GM23248 (cell line): ENCODE data around the gene TMEM129. TPM values are rescaled to one million over a fixed set of nuclear protein-coding genes. Genes with fewer than 3 reads are reported as not detected.

Source experiments
- DNase-seq: peaks from one replicate; pipeline ENCODE4 v3.0.0-alpha.2; 2015
- H2AFZ ChIP-seq: fragments of 200-600 bp; sonication (generic); 2 replicates; pipeline ENCODE4 v1.6.1; 2016; ENCODE audit warnings: antibody characterized with exemption
- H3F3A ChIP-seq: fragments of 200-600 bp; sonication (generic); 2 replicates; pipeline ENCODE4 v1.6.1; 2016; ENCODE audit warnings: mild to moderate bottlenecking, antibody characterized with exemption, mixed run types; ENCODE audit not compliant: insufficient read depth
- H3K27ac ChIP-seq: fragments of 200-600 bp; sonication (generic); 2 replicates; pipeline ENCODE4 v1.5.1; 2016; ENCODE audit warnings: mild to moderate bottlenecking
- H3K27me3 ChIP-seq: fragments of 200-600 bp; sonication (generic); replicated peaks from 2 replicates; pipeline ENCODE4 v1.6.1; 2016; ENCODE audit warnings: mild to moderate bottlenecking; ENCODE audit not compliant: insufficient read depth
- H3K36me3 ChIP-seq: fragments of 200-600 bp; sonication (generic); 2 replicates; pipeline ENCODE4 v1.6.1; 2016; ENCODE audit warnings: low read depth, mild to moderate bottlenecking
- H3K4me1 ChIP-seq: fragments of 200-600 bp; sonication (generic); 2 replicates; pipeline ENCODE4 v1.6.1; 2016; ENCODE audit warnings: mild to moderate bottlenecking; ENCODE audit not compliant: insufficient read depth
- H3K4me2 ChIP-seq: fragments of 200-600 bp; sonication (generic); one replicate; pipeline ENCODE4 v1.6.1; 2016; ENCODE audit warnings: mild to moderate bottlenecking; ENCODE audit not compliant: unreplicated experiment
- H3K4me3 ChIP-seq: fragments of 200-600 bp; sonication (generic); 2 replicates; pipeline ENCODE4 v1.5.1; 2016; ENCODE audit warnings: mild to moderate bottlenecking
- H3K79me2 ChIP-seq: fragments of 200-600 bp; sonication (generic); 2 replicates; pipeline ENCODE4 v1.6.1; 2016; ENCODE audit warnings: mild to moderate bottlenecking; ENCODE audit not compliant: insufficient read depth
- H3K9ac ChIP-seq: fragments of 200-600 bp; sonication (generic); 2 replicates; pipeline ENCODE4 v1.6.1; 2016; ENCODE audit warnings: mild to moderate bottlenecking
- H3K9me2 ChIP-seq: fragments of 200-600 bp; sonication (generic); 2 replicates; pipeline ENCODE4 v1.6.1; 2016; ENCODE audit warnings: mixed run types, mild to moderate bottlenecking, moderate library complexity; ENCODE audit not compliant: insufficient read depth
- H3K9me3 ChIP-seq: fragments of 200-600 bp; sonication (generic); one replicate; pipeline ENCODE4 v1.6.1; 2017; ENCODE audit warnings: low read depth
- H4K20me1 ChIP-seq: fragments of 200-600 bp; sonication (generic); 2 replicates; pipeline ENCODE4 v1.6.0; 2016; ENCODE audit not compliant: insufficient read depth
- EZH2 ChIP-seq: fragments of 200-600 bp; sonication (generic); IDR thresholded peaks from 2 replicates; pipeline ENCODE4 v1.6.1; 2018; ENCODE audit warnings: antibody characterized with exemption, mild to moderate bottlenecking; ENCODE audit not compliant: insufficient read depth, poor library complexity, severe bottlenecking
- EZH2phosphoT487 ChIP-seq: fragments of 200-600 bp; sonication (generic); IDR thresholded peaks from 2 replicates; pipeline ENCODE4 v1.6.1; 2018; ENCODE audit warnings: antibody characterized with exemption, moderate library complexity, mild to moderate bottlenecking, low read depth; ENCODE audit not compliant: insufficient read depth
- WGBS, 2 experiments: methylation state at CpG; one replicate each; pipeline ENCODE4 v1.1.6; 2015 to 2017; ENCODE audit warnings: low lambda C conversion rate in 2 of 2, low coverage in 1 of 2; ENCODE audit errors: missing lambda C conversion rate in 2 of 2; 5-methylcytosine and 5-hydroxymethylcytosine counted together
- in situ Hi-C: fragments of 300-500 bp; cut with MboI; formaldehyde crosslinking; loops from 2 replicates; pipeline ENCODE4 v1.15.0; 2020
- polyA plus RNA-seq: library from polyadenylated mRNA; unstranded; fragments of >200 nt; fragmentation: Nextera tagmentation; extraction: Ambion mirVana; gene quantifications from 2 replicates; pipeline ENCODE4 v1.2.1, GENCODE V29; 2016
- total RNA-seq: library from RNA; depleted of rRNA; stranded (reverse); fragments of >200 nt; shearing (Covaris generic); gene quantifications from 2 replicates; pipeline ENCODE4 v1.2.3, GENCODE V29; 2014

TMEM129 gene
- total and polyA plus RNA-seq, 2 experiments from 2014 or later: 32.6 to 80.2 TPM

DNA sequence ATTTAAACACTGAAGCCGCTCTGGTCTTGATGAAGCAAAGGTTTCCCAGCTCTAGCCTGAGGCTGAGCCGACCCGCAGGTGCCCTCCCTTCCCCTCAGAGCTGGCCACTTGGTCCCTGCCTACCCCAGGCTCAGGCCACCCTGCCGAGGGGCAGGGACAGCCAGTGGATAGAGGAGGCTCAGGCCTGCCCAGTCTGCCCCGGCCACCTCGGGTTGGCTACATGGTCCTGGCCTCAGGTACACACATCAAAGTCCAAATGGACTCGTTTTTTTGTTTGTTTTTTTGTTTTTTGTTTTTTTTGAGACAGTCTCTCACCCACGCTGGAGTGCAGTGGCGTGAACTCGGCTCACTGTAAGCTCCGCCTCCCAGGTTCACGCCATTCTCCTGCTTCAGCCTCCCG, 24.0 kb upstream of the TMEM129 start:
- in situ Hi-C loops: no loop called here

GRCh38 chr4:1744552-1744951, 23.4 kb upstream of the TMEM129 start:
- DNase-seq: no peak
- no peak overlapping the region for H2AFZ ChIP-seq
- no peak for TF ChIP-seq EZH2phosphoT487
- no peak for TF ChIP-seq EZH2
- H3K4me1 ChIP-seq: no peaks in the 10 kb centered on the region
- 91 to 92% methylated on average over 14 of the region's 14 CpGs for WGBS, 2 experiments
- H3K27ac ChIP-seq: no peak overlapping the region
- H3K36me3 ChIP-seq: no peaks in the 10 kb centered on the region
- in situ Hi-C loops: loop anchor here (5.0 kb wide), 1 partner anchor 68 kb away; no protein-coding TSS in a partner anchor
- no peaks in the 10 kb centered on the region for H3F3A ChIP-seq
- no peak overlapping the region for H3K4me3 ChIP-seq
- H4K20me1 ChIP-seq: no peaks in the 10 kb centered on the region
- H3K27me3 ChIP-seq: no peaks in the 10 kb centered on the region
- no peaks in the 10 kb centered on the region for H3K79me2 ChIP-seq
- no peak overlapping the region for H3K4me2 ChIP-seq
- H3K9ac ChIP-seq: no peak overlapping the region
- H3K9me3 ChIP-seq: no peaks in the 10 kb centered on the region
- no peaks in the 10 kb centered on the region for H3K9me2 ChIP-seq

More for the DNA sequence above, 24.0 kb upstream of the TMEM129 start:
- H3K4me3 ChIP-seq: no peak overlapping the region
- no peak overlapping the region for H2AFZ ChIP-seq
- H3K9me3 ChIP-seq: no peaks in the 10 kb centered on the region
- H3K9ac ChIP-seq: no peak overlapping the region
- H3F3A ChIP-seq: no peaks in the 10 kb centered on the region
- no peak overlapping the region for H3K4me2 ChIP-seq
- 92 to 94% methylated on average over 13 of the region's 13 CpGs for WGBS, 2 experiments
- no peaks in the 10 kb centered on the region for H3K36me3 ChIP-seq
- no peaks in the 10 kb centered on the region for H3K79me2 ChIP-seq
- TF ChIP-seq EZH2 (no peak), EZH2phosphoT487 (no peak)
- H3K9me2 ChIP-seq: no peaks in the 10 kb centered on the region
- no peak overlapping the region for H3K27ac ChIP-seq
- no peaks in the 10 kb centered on the region for H3K27me3 ChIP-seq
- H3K4me1 ChIP-seq: no peaks in the 10 kb centered on the region
- H4K20me1 ChIP-seq: no peaks in the 10 kb centered on the region
- no peak for DNase-seq

DNA sequence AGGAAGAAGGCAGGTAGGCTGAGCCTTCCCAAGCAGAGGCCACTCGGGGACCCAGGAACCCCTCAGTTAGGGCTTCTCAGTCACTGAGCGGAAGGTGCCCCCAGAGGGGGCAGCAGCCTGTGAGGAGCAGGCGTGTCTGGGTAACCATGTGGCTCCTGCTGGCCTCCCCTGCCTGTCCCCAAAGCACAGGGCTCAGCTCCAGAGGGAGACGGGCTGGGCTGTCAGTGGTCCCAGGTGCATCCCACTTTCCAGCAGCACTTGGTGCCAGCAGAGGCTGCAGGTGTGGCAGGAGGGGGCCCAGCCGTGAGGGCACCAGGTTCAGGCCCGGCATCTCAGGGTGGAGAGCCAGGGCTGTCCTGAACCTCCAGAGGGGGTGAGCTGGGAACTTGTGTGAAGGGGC, 22.9 kb upstream of the TMEM129 start:
- no peak for DNase-seq
- Histone ChIP-seq H3F3A (no peaks in the 10 kb centered on the region), H3K9me3 (no peaks in the 10 kb centered on the region), H3K4me3 (no peak overlapping the region), H3K9ac (no peak overlapping the region), H3K27ac (no peak overlapping the region), H3K9me2 (no peaks in the 10 kb centered on the region), H4K20me1 (no peaks in the 10 kb centered on the region), H3K4me2 (no peak overlapping the region), H3K36me3 (no peaks in the 10 kb centered on the region; the same call in 1 of the 2 replicates), H2AFZ (no peak overlapping the region), H3K4me1 (no peaks in the 10 kb centered on the region), H3K79me2 (no peaks in the 10 kb centered on the region), H3K27me3 (no peaks in the 10 kb centered on the region)
- 98 to 100% methylated on average over 6 of the region's 6 CpGs for WGBS, 2 experiments
- TF ChIP-seq EZH2phosphoT487 (no peak), EZH2 (no peak)
- in situ Hi-C loops: loop anchor here (5.0 kb wide), 1 partner anchor 68 kb away; no protein-coding TSS in a partner anchor

- H3K4me3 ChIP-seq: no peak overlapping the region
- in situ Hi-C loops: loop anchor here (5.0 kb wide), 1 partner anchor 69 kb away; no protein-coding TSS in a partner anchor
- H3F3A ChIP-seq: no peaks in the 10 kb centered on the region
- no peak for TF ChIP-seq EZH2phosphoT487
- no peak for TF ChIP-seq EZH2
- H3K4me2 ChIP-seq: no peak overlapping the region
- peaks cover 2% of the 10 kb centered on the region for H3K36me3 ChIP-seq
- no peak overlapping the region for H3K9ac ChIP-seq
- H3K27me3 ChIP-seq: no peaks in the 10 kb centered on the region
- DNase-seq: no peak
- no peak overlapping the region for H2AFZ ChIP-seq
- H3K27ac ChIP-seq: no peak overlapping the region
- H3K9me2 ChIP-seq: no peaks in the 10 kb centered on the region
- H4K20me1 ChIP-seq: no peaks in the 10 kb centered on the region
- H3K79me2 ChIP-seq: no peaks in the 10 kb centered on the region
- no peaks in the 10 kb centered on the region for H3K4me1 ChIP-seq
- WGBS, 2 experiments: 69 to 72% methylated on average over 12 of the region's 12 CpGs
- H3K9me3 ChIP-seq: no peaks in the 10 kb centered on the region
These were observed 22.4 kb upstream of the TMEM129 start for GRCh38 chr4:1743551-1743950.

DNA sequence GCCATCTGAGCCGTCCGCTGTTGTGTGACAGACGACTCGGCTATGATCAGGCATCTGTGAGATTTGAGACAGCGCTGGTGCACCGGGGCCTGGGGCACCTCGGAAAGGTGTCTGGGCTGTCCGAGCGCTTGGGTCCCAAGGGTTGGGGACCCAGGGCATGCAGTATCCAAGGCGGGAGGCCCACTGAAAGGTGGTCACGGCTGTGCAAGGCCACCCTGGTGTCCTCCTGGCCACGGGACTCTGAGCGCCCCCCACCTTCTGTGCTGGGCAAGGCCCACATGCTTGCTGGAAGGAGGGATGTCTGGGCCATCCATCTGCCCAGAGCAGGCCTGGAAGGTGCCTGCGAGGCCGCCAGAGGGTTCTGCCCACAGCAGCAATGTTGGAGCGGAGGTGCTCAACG, 20.1 kb upstream of the TMEM129 start:
- Histone ChIP-seq H3K27ac (no peak overlapping the region), H3K36me3 (peaks cover 17% of the 10 kb centered on the region), H3K27me3 (no peaks in the 10 kb centered on the region), H3K4me2 (no peak overlapping the region), H3K79me2 (no peaks in the 10 kb centered on the region), H3K9ac (no peak overlapping the region), H3K9me3 (no peaks in the 10 kb centered on the region), H2AFZ (no peak overlapping the region), H3F3A (no peaks in the 10 kb centered on the region), H3K4me1 (no peaks in the 10 kb centered on the region), H3K4me3 (no peak overlapping the region), H4K20me1 (no peaks in the 10 kb centered on the region), H3K9me2 (no peaks in the 10 kb centered on the region)
- WGBS, 2 experiments: 93 to 95% methylated on average over 17 of the region's 17 CpGs
- TF ChIP-seq EZH2phosphoT487 (no peak), EZH2 (no peak)
- in situ Hi-C loops: loop anchor here (5.0 kb wide), 1 partner anchor 71 kb away; no protein-coding TSS in a partner anchor
- DNase-seq: no peak
